ENCODE results near the gene RSU1. TPM values are rescaled to one million over a fixed set of nuclear protein-coding genes. Genes with fewer than 3 reads are reported as not detected.
A peak's percentile ranks its signal among the peaks of the same experiment; 100 is the strongest.

Gene RSU1
- total RNA-seq, 1 donor from 2014 or later, result 60.7 TPM

GRCh38 chr10:16811765-16812164 lies 5.5 kb downstream of the RSU1 start:
- Mint-ChIP-seq H3K27me3 (no peaks in the 10 kb centered on the region), H3K4me1 (peaks cover 26% of the 10 kb centered on the region), H3K36me3 (ENCODE audit: low read depth) (peaks cover 28% of the 10 kb centered on the region), H3K27ac (peak overlapping the region; percentile 24), H3K4me3 (no peak overlapping the region), H3K9me3 (no peaks in the 10 kb centered on the region)
- CTCF ChIA-PET, result no interaction called here
- POLR2A ChIA-PET, result no interaction called here
- no peak for TF ChIP-seq CTCF (IDR thresholded peaks at IDR 0.05)
- ATAC-seq (ENCODE audit: low read depth), result no peak
- no peak for DNase-seq
- intact Hi-C loops (cut with micrococcal nuclease), result no loop called here

DNA sequence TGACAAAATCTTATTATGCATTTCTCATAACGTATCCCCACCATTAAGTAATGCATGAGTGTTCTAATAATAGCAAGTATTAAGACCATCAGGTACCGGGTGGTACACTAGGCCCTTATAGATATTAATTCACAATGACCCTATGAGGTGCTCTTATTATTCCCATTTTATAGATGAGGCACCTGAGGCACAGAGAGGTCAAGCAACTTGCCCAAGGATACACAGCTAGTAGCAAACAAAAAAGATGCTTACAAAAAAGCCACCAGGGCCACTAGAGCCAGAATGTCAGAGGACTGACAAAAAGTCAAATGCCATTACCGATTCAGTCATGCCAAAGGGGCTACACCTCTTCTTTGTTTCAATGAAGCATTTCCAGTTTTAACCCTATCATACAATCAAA lies 5.9 kb downstream of the RSU1 start:
- ATAC-seq (ENCODE audit: low read depth) (no peak), DNase-seq (no peak)
- TF ChIP-seq CTCF (IDR thresholded peaks at IDR 0.05), result no peak
- intact Hi-C loops (cut with micrococcal nuclease), result no loop called here
- Mint-ChIP-seq H3K36me3 (ENCODE audit: low read depth) (peaks cover 29% of the 10 kb centered on the region), H3K27ac (no peak overlapping the region), H3K4me1 (peaks cover 24% of the 10 kb centered on the region), H3K4me3 (no peak overlapping the region), H3K9me3 (no peaks in the 10 kb centered on the region), H3K27me3 (no peaks in the 10 kb centered on the region)
- CTCF ChIA-PET, result no interaction called here
- POLR2A ChIA-PET, result no interaction called here

GRCh38 chr10:16809074-16809718 lies 8.0 kb downstream of the RSU1 start:
- DNase-seq, result no peak
- intact Hi-C loops (cut with micrococcal nuclease), result loop anchor here (1.0 kb wide), 1 partner anchor 930 kb away; no protein-coding TSS in a partner anchor
- Mint-ChIP-seq H3K27ac (no peak overlapping the region), H3K9me3 (no peaks in the 10 kb centered on the region), H3K4me1 (peaks cover 10% of the 10 kb centered on the region), H3K36me3 (ENCODE audit: low read depth) (peaks cover 31% of the 10 kb centered on the region), H3K27me3 (no peaks in the 10 kb centered on the region), H3K4me3 (no peak overlapping the region)
- no peak for TF ChIP-seq CTCF (IDR thresholded peaks at IDR 0.05)
- peak; percentile 64 for ATAC-seq (ENCODE audit: low read depth)
- POLR2A ChIA-PET, result no interaction called here
- CTCF ChIA-PET, result interaction anchor here (1.9 kb wide), 1 partner anchor 907 kb away, joined by 5 read pairs; no protein-coding TSS in a partner anchor

GRCh38 chr10:16804123-16804522 lies 13.1 kb downstream of the RSU1 start:
- Mint-ChIP-seq H3K4me3 (no peak overlapping the region), H3K4me1 (peaks cover 14% of the 10 kb centered on the region), H3K36me3 (ENCODE audit: low read depth) (peaks cover 28% of the 10 kb centered on the region), H3K27me3 (no peaks in the 10 kb centered on the region), H3K9me3 (no peaks in the 10 kb centered on the region), H3K27ac (no peak overlapping the region)
- DNase-seq (no peak), ATAC-seq (ENCODE audit: low read depth) (no peak)
- intact Hi-C loops (cut with micrococcal nuclease), result no loop called here
- TF ChIP-seq CTCF (IDR thresholded peaks at IDR 0.05), result no peak
- ChIA-PET POLR2A (interaction anchor here (0.6 kb wide), 1 partner anchor 742 kb away, joined by 3 read pairs; no protein-coding TSS in a partner anchor), CTCF (no interaction called here)

DNA sequence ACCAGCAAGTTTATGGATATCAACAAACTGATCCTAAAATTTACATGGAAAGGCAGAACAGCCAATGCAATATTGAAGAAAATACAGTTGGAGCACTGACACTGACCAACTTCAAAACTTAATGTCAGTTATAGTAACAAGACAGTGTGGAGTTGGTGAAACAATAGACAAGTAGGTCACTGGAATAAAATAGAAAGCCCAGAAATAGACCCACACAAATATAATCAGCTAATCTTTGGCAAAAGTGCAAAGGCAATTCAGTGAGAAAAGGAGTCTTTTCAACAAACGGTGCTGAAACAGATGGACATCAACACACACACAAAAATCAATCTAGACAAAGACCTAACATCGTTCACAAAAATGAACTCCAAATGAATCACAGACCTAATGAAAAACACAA lies 13.8 kb downstream of the RSU1 start:
- DNase-seq (no peak), ATAC-seq (ENCODE audit: low read depth) (no peak)
- Mint-ChIP-seq H3K4me1 (peaks cover 16% of the 10 kb centered on the region), H3K27ac (no peak overlapping the region), H3K27me3 (no peaks in the 10 kb centered on the region), H3K4me3 (no peak overlapping the region), H3K9me3 (no peaks in the 10 kb centered on the region), H3K36me3 (ENCODE audit: low read depth) (peaks cover 31% of the 10 kb centered on the region)
- ChIA-PET POLR2A (no interaction called here), CTCF (no interaction called here)
- no peak for TF ChIP-seq CTCF (IDR thresholded peaks at IDR 0.05)
- intact Hi-C loops (cut with micrococcal nuclease), result no loop called here

Data from activated B cell treated with CpG ODN at 0.5 μM for 24 hours (primary cell).